HG03342 (cell line): ENCODE data around the gene APLN.

Experiments used
- ATAC-seq: cut with Tn5 transposase; IDR thresholded peaks from one replicate; pipeline ENCODE4 v1.9.1; 2021; ENCODE audit warnings: mild to moderate bottlenecking, moderate library complexity; ENCODE audit not compliant: unreplicated experiment

APLN gene, protein sequence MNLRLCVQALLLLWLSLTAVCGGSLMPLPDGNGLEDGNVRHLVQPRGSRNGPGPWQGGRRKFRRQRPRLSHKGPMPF

DNA sequence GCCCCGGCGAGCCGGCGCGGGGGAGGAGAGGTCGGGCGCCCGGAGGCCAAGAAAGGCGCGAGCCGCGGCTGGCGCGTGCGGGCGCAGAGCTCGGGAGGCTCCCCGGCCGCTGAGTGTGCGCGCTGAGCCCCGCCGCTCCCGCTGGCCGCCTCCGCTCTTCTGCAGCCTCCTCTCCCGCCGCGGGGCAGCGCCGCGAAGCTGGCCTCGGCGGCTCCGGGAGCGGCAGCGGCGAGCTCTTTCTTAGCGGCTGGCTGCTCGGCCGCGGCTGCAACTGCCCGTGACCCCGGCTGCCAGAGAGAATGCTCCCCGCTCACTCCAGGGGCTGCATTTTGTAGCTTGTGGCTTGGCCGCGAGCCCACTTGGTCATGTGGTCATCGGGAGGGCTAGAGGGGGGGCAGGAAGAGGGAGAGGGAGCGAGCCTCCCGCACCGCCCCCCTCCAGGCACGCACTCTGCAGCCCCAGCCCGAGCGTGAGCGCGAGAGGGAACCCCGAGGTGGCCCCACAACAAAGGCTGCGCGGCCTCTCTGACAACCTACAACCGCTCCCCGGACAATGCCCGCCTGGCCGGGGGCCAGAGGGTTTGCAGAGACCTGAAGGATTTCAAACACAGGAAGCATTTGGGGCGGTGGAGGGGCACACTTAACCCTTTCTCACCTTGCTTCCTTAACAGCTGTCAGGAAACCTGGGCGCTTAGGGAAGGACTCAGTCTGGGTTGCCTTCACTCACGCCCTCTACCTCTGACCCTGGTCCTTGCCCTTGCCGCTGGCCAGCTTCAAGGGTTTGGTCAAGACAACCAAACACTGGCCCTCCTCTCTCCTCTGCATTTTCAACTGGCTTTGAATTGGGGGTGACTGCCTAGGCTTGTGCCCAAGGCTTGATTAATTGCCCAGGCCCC is at the start of gene APLN:
Gene APLN (minus strand): TSS at position 305 of the 895 bp plus-strand sequence. CDS start 326 bp downstream, outside the sequence.
- ATAC-seq, result no peak

DNA sequence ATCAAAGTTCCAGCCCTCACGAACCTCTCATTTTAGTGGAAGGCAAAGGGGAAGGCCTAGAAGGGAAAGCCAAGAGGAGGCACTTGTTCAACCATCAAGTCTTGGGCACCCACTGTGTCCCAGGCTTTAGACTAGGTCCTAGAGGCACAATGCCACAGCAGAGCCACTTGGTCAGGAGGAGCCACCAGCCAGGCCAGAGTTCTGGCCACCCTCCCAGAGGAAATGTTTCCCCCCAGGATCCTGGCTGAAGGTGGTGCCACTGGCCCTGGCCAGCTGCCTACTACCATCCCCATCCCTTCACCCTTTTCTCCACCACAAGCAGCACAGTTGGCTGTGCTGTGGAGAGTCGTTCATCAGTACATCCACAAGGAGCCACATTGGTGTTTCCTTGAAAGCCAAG is 49.7 kb upstream of the APLN start:
- ATAC-seq, result no peak

DNA sequence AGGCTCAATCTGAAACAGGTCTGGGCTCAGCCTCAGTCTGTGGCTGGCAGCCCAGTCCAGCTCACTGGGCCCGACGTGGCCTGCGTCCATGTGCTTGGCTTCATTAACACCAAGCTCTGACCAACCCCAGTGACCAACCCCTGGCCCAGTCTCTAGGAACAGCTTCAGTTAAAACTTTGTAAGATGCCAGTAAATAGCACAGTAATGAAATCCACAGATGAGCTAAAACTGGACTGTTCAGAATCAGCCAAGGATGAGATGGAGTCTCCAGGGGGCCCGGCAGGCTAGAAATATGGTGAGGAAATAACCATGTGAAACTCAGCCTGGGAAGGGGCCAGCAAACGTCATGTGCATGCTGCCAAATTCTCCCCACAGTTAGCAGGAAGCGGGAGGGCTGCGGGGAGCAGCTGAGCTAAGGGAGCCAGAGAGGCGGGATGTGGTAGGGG is 46.9 kb upstream of the APLN start:
- ATAC-seq, result no peak

- no peak for ATAC-seq
These were observed 45.8 kb upstream of the APLN start for GRCh38 chrX:129700536-129700935.

GRCh38 chrX:129698150-129698549 is 43.4 kb upstream of the APLN start:
- ATAC-seq, result no peak

GRCh38 chrX:129697204-129697829 is 42.6 kb upstream of the APLN start:
- no peak for ATAC-seq

DNA sequence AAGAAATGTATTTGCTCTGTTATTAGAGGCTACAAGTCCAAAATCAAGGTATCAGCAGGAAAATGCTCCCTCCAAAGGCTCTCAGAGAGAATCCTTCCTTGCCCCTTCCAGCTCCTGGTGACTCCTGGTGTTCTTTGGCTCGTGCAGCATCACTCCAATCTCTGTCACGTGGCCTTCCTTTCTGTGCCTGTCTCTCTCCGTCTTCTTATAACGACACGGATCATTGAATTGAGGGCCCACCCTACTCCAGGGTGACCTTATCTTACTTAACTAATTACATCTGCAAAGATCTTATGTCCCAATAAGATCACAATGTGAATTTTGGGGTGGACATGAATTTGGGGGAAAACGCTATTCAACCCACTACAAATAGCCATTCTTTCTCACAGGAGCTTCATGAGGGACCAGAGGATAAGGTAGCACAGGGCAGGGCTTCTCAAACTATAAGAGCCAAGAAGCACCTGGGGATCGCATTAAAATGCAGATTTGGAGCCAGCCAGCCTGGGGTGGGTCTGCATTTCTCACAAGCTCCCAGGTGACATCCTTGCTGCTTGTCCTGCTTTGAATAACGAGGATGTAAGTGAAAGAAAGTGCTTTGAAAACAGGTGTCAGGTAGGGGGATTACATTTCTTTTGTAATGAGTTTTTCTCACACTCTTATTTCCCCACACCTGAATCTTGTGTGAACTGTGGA is 41.9 kb upstream of the APLN start:
- no peak for ATAC-seq

GRCh38 chrX:129695937-129696336 is 41.2 kb upstream of the APLN start:
- ATAC-seq, result no peak

- ATAC-seq, result no peak
These were observed 40.8 kb upstream of the APLN start for GRCh38 chrX:129695535-129695934.

DNA sequence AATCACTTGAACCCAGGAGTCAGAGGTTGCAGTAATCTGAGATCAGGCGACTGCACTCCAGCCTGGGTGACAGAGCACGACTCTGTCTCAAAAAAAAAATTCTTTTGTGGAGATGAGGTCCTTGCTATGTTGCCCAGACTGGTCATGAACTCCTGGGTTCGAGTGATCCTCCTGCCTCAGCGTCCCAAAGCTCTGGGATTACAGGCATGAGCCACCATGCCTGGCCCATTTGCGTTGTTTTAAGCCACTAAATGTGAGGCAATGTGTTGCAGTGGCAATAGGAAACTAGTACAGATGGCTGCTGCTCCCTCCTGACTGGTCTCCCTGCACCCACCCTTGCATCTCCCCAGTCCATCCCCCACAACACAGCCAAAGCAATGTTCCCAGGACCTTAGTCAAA is 40.0 kb upstream of the APLN start:
- ATAC-seq, result no peak

DNA sequence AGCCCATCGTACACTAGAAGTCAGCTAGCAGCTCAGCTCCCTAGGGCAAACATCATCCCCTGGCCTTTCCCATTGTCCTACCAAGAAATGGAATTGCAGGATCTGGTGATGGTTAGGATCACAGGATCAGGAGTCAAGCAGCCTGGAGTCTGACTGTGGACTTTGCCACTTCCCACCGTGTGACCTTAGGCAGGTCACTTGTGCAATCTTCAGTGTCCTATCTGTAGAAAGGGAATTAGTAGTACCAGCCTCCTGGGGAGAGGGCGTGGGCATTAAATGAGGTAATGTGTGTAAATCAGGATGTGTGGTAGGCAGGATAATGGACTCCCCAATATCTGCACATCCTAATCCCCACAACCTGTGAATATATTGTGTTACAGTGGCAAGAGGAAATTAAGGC is 38.6 kb upstream of the APLN start:
- ATAC-seq, result no peak

DNA sequence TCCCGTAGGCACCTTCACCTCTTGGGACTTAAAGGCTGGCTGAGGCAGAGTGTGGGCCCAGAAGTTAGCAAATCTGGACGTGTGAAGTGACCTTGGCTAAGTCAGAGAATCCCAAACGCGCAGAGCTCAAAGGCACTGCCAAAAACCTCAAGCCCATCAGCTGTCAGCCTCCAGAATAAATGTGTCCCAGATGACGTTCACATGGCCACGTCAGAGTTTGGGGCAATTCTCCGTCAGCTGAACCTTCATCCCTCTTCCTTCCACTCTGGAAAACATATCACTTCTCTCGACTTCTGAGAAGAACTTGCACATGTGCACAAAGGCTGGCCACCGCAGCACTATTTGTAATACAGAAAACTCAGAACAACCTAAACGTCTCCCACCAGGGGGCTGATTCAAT is 35.7 kb upstream of the APLN start:
- no peak for ATAC-seq

GRCh38 chrX:129689796-129690195 is 35.0 kb upstream of the APLN start:
- ATAC-seq, result no peak

DNA sequence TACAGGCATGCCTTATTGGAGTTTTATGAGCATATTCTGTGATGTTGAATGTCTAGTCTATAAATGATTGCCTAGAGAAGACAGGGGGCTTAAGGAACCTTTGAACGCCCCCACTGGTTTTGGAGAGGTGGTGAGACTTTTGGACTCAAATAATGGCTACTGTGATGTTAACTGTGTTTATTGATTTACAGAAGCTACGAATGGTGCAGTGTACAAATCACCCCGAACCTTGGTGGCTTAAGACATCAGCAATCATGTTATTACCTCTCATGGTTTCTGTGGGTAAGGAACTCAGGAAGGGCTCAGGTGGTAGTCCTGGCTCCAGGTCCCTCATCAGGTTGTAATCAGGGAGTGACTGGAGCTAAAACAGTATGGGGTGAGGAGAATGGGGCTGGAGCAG is 33.3 kb upstream of the APLN start:
- ATAC-seq, result no peak

DNA sequence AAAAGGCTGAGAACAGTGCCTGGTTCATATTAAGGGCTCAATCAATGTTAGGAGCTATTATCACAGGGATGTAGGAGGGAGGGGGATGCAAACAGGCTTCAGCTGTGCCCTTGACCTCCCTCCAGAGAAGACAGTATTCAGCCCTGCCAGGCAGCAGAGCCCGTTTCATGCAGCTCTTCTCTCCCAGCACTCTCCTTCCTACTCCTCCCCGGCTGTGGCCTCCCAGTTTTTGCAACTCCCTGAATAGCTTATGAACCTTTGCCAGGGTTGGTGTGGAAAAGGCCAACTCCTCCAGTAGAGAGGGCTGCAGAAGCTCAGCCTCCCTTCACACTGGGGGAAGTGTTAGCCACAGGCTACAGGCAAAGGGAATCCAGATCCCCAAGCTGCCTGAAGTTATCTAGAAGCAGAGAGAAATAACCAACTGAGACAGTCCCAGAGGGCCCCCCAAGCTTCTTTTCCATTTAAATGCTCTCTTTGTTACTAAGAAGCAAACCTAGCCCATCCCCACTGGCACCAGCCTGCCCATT is 31.7 kb upstream of the APLN start:
- ATAC-seq, result no peak

DNA sequence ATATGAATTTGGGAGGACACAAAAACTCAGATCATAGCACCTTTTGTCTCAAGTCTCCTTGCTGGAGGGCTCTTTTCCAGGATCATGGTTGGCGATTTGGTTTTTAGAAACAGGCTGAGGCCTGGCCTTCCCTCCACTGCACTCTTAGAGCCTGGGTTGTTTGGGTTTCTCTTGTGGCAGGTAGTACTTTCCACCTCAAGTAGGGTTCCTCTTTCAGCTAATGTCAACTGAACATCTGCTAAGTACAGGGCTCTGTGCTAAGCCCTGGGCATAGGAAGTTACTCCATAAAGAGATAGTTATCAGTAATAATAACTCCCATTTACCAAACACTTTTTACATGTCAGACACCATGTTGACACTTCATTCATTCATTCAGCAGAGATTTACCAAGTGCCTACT is 28.2 kb upstream of the APLN start:
- ATAC-seq, result no peak

DNA sequence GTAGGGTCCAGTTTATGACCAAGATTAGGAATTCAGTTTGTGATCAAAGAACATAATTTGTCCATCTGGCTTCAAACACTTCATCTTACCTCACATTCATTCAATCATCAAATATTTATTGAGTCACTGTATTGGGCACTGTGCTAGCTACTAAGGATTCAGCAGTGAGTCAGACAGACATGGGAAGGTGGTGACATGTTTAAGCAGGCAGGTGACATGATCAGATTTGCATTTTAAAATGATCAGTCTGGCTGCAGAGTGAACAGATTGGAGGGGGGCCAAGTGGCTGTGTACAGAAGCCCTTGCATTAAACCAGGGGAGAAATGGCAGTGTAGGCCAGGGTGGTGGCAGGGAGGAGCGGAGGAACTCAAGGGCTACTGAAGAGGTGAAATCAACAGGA is 25.1 kb upstream of the APLN start:
- no peak for ATAC-seq

DNA sequence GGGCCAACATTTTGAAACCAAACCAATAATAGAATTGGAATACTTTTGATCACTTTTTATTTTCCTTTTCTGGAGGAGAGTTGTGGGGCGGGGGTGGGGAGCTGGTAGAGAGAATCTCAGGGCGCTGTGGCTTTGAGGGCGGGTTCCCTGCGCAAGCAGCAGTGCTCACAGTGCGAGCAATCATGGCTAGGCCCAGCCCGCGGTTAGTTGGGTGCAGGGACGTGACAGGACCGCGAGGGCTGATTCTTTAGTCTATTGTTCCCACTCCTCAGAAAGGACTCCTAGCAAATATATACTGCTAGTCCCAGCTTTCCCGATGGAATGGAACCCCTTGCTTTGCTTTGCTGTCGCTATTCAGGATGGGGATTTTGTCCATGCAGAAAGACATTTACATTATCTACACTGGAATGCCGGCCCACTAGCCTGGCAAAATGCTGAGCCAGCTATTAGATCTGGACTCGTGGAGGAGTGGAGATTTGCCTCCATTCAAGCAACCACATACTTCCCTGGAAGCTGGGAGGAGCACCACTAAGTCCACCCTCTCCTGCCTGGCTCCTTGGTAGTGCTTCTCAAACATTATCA is 23.9 kb upstream of the APLN start:
- no peak for ATAC-seq

- ATAC-seq, result no peak
These were observed 12.7 kb upstream of the APLN start for GRCh38 chrX:129667412-129667811.

- ATAC-seq, result no peak
These were observed 11.3 kb upstream of the APLN start for GRCh38 chrX:129665916-129666644.
